ENCODE data around the gene NEO1.

DNA sequence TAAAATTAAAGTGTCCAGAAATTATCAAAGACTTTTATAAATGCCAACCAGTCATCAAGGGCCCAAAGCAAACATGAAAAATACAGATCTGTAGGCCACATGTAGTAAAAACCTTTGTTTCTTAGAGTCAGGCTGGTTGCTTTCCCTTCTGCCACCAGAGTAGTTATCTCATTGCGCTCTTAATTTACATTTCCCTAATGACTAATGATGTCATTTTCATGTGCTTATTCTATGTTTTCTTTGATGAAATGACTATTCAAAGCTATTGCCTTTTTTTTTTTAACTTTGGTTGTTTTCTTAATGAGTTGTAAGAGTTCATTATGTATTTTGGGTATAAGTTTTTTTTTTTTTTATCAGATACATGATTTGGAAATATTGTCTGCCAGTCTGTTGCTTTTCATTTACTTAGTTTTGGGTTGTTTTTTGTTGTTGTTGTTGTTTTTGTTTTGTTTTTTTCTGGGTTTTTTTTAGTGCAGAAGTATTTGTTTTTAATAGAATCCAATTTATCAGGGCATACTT is 175.9 kb downstream of the NEO1 start:
- TF ChIP-seq, protein P1, sequence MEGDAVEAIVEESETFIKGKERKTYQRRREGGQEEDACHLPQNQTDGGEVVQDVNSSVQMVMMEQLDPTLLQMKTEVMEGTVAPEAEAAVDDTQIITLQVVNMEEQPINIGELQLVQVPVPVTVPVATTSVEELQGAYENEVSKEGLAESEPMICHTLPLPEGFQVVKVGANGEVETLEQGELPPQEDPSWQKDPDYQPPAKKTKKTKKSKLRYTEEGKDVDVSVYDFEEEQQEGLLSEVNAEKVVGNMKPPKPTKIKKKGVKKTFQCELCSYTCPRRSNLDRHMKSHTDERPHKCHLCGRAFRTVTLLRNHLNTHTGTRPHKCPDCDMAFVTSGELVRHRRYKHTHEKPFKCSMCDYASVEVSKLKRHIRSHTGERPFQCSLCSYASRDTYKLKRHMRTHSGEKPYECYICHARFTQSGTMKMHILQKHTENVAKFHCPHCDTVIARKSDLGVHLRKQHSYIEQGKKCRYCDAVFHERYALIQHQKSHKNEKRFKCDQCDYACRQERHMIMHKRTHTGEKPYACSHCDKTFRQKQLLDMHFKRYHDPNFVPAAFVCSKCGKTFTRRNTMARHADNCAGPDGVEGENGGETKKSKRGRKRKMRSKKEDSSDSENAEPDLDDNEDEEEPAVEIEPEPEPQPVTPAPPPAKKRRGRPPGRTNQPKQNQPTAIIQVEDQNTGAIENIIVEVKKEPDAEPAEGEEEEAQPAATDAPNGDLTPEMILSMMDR (IDR thresholded peaks at IDR 0.05): no peak
- TF ChIP-seq CHD4 (IDR thresholded peaks at IDR 0.05; ENCODE audit: borderline replicate concordance) (no peak), BHLHE40 (IDR thresholded peaks at IDR 0.05; ENCODE audit: low read depth, low read length) (no peak), NR3C1 (IDR thresholded peaks at IDR 0.05) (no peak), RNF2 (IDR thresholded peaks at IDR 0.05; ENCODE audit: borderline replicate concordance, low read depth) (no peak)
- TF ChIP-seq, protein P2, sequence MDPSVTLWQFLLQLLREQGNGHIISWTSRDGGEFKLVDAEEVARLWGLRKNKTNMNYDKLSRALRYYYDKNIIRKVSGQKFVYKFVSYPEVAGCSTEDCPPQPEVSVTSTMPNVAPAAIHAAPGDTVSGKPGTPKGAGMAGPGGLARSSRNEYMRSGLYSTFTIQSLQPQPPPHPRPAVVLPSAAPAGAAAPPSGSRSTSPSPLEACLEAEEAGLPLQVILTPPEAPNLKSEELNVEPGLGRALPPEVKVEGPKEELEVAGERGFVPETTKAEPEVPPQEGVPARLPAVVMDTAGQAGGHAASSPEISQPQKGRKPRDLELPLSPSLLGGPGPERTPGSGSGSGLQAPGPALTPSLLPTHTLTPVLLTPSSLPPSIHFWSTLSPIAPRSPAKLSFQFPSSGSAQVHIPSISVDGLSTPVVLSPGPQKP (IDR thresholded peaks at IDR 0.05; ENCODE audit: low read depth, low read length): no peak
